Measurements from ENCODE around the gene PLXNB1.

GRCh38 chr3:48413611-48414010 is 16.3 kb downstream of the PLXNB1 start:
- no peak for TF ChIP-seq EZH2 (IDR thresholded peaks at IDR 0.05; ENCODE audit: low read depth)
- no peak for TF ChIP-seq CTCF (conservative IDR thresholded peaks at IDR 0.05)

Data from PC-9 (cell line).